Loucy (cell line): ENCODE results near the gene LRRC61.

ENCODE experiments used
- H2AFZ ChIP-seq: fragments of 200-600 bp; sonication (generic); 2 replicates; pipeline ENCODE4 v1.6.0; 2016; ENCODE audit warnings: antibody characterized with exemption, mild to moderate bottlenecking, low read length, moderate library complexity
- H3F3A ChIP-seq: fragments of 200-600 bp; 2 replicates; pipeline ENCODE4 v1.6.0; 2016; ENCODE audit warnings: antibody characterized with exemption, low read depth, mild to moderate bottlenecking
- H3K27me3 ChIP-seq: fragments of 200-600 bp; sonication (generic); 2 replicates; pipeline ENCODE4 v1.6.1; 2014; ENCODE audit warnings: low read length, mild to moderate bottlenecking; ENCODE audit not compliant: insufficient read depth, poor library complexity, severe bottlenecking
- H3K36me3 ChIP-seq: fragments of 200-600 bp; sonication (generic); 2 replicates; pipeline ENCODE4 v1.6.1; 2016; ENCODE audit warnings: low read length; ENCODE audit not compliant: insufficient read depth
- H3K4me1 ChIP-seq: fragments of 200-600 bp; sonication (generic); 2 replicates; pipeline ENCODE4 v1.5.1; 2014; ENCODE audit warnings: low read length, mild to moderate bottlenecking; ENCODE audit not compliant: insufficient read depth, poor library complexity, severe bottlenecking
- H3K4me2 ChIP-seq: fragments of 200-600 bp; sonication (generic); 2 replicates; pipeline ENCODE4 v1.6.0; 2014; ENCODE audit warnings: antibody characterized with exemption, low read length, low read depth, mild to moderate bottlenecking; ENCODE audit not compliant: poor library complexity, severe bottlenecking
- H3K4me3 ChIP-seq: fragments of 200-600 bp; sonication (generic); 2 replicates; pipeline ENCODE4 v1.5.1; 2014; ENCODE audit warnings: low read length, mild to moderate bottlenecking, mixed read lengths; ENCODE audit not compliant: poor library complexity, severe bottlenecking
- H3K79me2 ChIP-seq: fragments of 200-600 bp; sonication (generic); 2 replicates; pipeline ENCODE4 v1.6.1; 2014; ENCODE audit warnings: low read length; ENCODE audit not compliant: insufficient read depth
- H3K9ac ChIP-seq: fragments of 200-600 bp; sonication (generic); 2 replicates; pipeline ENCODE4 v1.6.0; 2014; ENCODE audit warnings: mild to moderate bottlenecking, low read depth, low read length, moderate library complexity; ENCODE audit not compliant: poor library complexity, severe bottlenecking
- H3K9me2 ChIP-seq: fragments of 200-600 bp; sonication (generic); replicated peaks from 2 replicates; pipeline ENCODE4 v1.6.1; 2016; ENCODE audit warnings: low read depth, low read length, mixed read lengths
- H3K9me3 ChIP-seq: fragments of 200-600 bp; sonication (generic); 2 replicates; pipeline ENCODE4 v1.6.1; 2014; ENCODE audit warnings: mild to moderate bottlenecking, antibody characterized with exemption, low read length, low read depth; ENCODE audit not compliant: insufficient read depth
- H4K20me1 ChIP-seq: fragments of 200-600 bp; sonication (generic); 2 replicates; pipeline ENCODE4 v1.6.0; 2014; ENCODE audit warnings: antibody characterized with exemption, low read length, mild to moderate bottlenecking; ENCODE audit not compliant: insufficient read depth, poor library complexity, severe bottlenecking
- CTCF ChIP-seq: fragments of 200-600 bp; sonication (generic); conservative IDR thresholded peaks from 2 replicates; pipeline ENCODE4 v1.5.1; 2014; ENCODE audit warnings: mild to moderate bottlenecking, antibody characterized with exemption, low read length
- EZH2phosphoT487 ChIP-seq: fragments of 200-600 bp; IDR thresholded peaks from 2 replicates; pipeline ENCODE4 v1.6.1; 2018; ENCODE audit warnings: antibody characterized with exemption, mild to moderate bottlenecking, moderate library complexity, borderline replicate concordance

LRRC61 gene

GRCh38 chr7:150336746-150337145 lies 13.6 kb downstream of the LRRC61 start:
- no peaks in the 10 kb centered on the region for H3F3A ChIP-seq
- H3K27me3 ChIP-seq, result no peaks in the 10 kb centered on the region
- H2AFZ ChIP-seq, result no peak overlapping the region
- H3K4me2 ChIP-seq, result no peak overlapping the region
- H3K4me1 ChIP-seq, result no peaks in the 10 kb centered on the region
- no peaks in the 10 kb centered on the region for H3K9me2 ChIP-seq
- TF ChIP-seq CTCF, result no peak
- no peaks in the 10 kb centered on the region for H3K9me3 ChIP-seq
- H3K9ac ChIP-seq, result no peak overlapping the region
- no peaks in the 10 kb centered on the region for H4K20me1 ChIP-seq
- no peaks in the 10 kb centered on the region for H3K79me2 ChIP-seq
- peaks cover 19% of the 10 kb centered on the region; the same call in 1 of the 2 replicates for H3K36me3 ChIP-seq
- H3K4me3 ChIP-seq, result no peak overlapping the region

GRCh38 chr7:150337179-150337578 lies 14.0 kb downstream of the LRRC61 start:
- Histone ChIP-seq H3K4me3 (no peak overlapping the region), H3K4me2 (no peak overlapping the region), H3K4me1 (no peaks in the 10 kb centered on the region), H3F3A (no peaks in the 10 kb centered on the region), H2AFZ (no peak overlapping the region), H3K9me2 (no peaks in the 10 kb centered on the region), H3K9ac (no peak overlapping the region), H3K36me3 (peaks cover 19% of the 10 kb centered on the region; the same call in 1 of the 2 replicates), H3K27me3 (no peaks in the 10 kb centered on the region), H3K9me3 (no peaks in the 10 kb centered on the region), H4K20me1 (no peaks in the 10 kb centered on the region), H3K79me2 (no peaks in the 10 kb centered on the region)
- TF ChIP-seq EZH2phosphoT487 (no peak), CTCF (no peak)

- Histone ChIP-seq H3K4me3 (no peak overlapping the region), H3F3A (no peaks in the 10 kb centered on the region), H3K9me2 (no peaks in the 10 kb centered on the region), H3K4me1 (no peaks in the 10 kb centered on the region), H2AFZ (no peak overlapping the region), H3K9ac (no peak overlapping the region), H4K20me1 (no peaks in the 10 kb centered on the region), H3K36me3 (peaks cover 19% of the 10 kb centered on the region; the same call in 1 of the 2 replicates), H3K4me2 (no peak overlapping the region), H3K9me3 (no peaks in the 10 kb centered on the region), H3K27me3 (no peaks in the 10 kb centered on the region), H3K79me2 (no peaks in the 10 kb centered on the region)
- no peak for TF ChIP-seq CTCF
- no peak for TF ChIP-seq EZH2phosphoT487
Observed at GRCh38 chr7:150337659-150338081, 14.5 kb downstream of the LRRC61 start.
